Prostate gland (tissue), 2 donors: ENCODE data around the gene CACNA1S. TPM values are rescaled to one million over a fixed set of nuclear protein-coding genes. Genes with fewer than 3 reads are reported as not detected.

Experiments
- DNase-seq: peaks from one replicate; pipeline ENCODE4 v3.0.0-alpha.2; 2019; ENCODE audit warnings: low spot score
- H3K27ac ChIP-seq, 2 donors: fragments of 200-600 bp; sonication (generic); 2 replicates each; pipeline ENCODE4 v1.5.1; 2017 to 2019
- H3K27me3 ChIP-seq: fragments of 200-600 bp; sonication (generic); replicated peaks from 2 replicates; pipeline ENCODE4 v1.5.1; 2019; ENCODE audit not compliant: insufficient read depth
- H3K36me3 ChIP-seq, 2 donors: fragments of 200-600 bp; sonication (generic); 1 replicate in 1 of 2; 2 replicates in 1 of 2; pipeline versions ENCODE4 v1.5.1 to v1.8.1; 2017 to 2019
- H3K4me1 ChIP-seq: fragments of 200-600 bp; sonication (generic); replicated peaks from 2 replicates; pipeline ENCODE4 v1.5.1; 2019
- H3K4me3 ChIP-seq, 2 donors: fragments of 200-600 bp; sonication (generic); 2 replicates each; pipeline ENCODE4 v1.5.1; 2017 to 2019
- H3K9me3 ChIP-seq: fragments of 200-600 bp; sonication (generic); 2 replicates; pipeline ENCODE4 v1.5.1; 2017
- POLR2A ChIP-seq: fragments of 450-650 bp; IDR thresholded peaks from one replicate; pipeline ENCODE4 v1.6.1; 2016; ENCODE audit warnings: antibody characterized with exemption, mild to moderate bottlenecking
- POLR2AphosphoS5 ChIP-seq: sonication (generic); formaldehyde crosslinking; IDR thresholded peaks from one replicate; pipeline ENCODE4 v1.6.1; 2017; ENCODE audit warnings: antibody characterized with exemption
- WGBS: methylation state at CpG from one replicate; pipeline ENCODE4 v1.1.5; 2018; 5-methylcytosine and 5-hydroxymethylcytosine counted together
- intact Hi-C: fragments of 100-400 bp; cut with DNase I; formaldehyde crosslinking; loops from one replicate; pipeline ENCODE4 v1.14.2; 2022
- total RNA-seq, 2 donors: library from RNA; depleted of rRNA; stranded (reverse); fragments of >200 nt; gene quantifications; one replicate each; pipeline ENCODE4 v1.1.0, GENCODE V29; 2016
- TF ChIP-seq, protein P1 (sequence below), 4 experiments: fragments of 200-600 bp in 2 of 4; fragments of 450-650 bp in 2 of 4; sonication (generic) in 2 of 4; IDR thresholded peaks; 1 replicate in 3 of 4; 2 replicates in 1 of 4; pipeline ENCODE4 v1.5.1; 2016 to 2019; ENCODE audit warnings: antibody characterized with exemption in 4 of 4, mild to moderate bottlenecking in 2 of 4, moderate library complexity in 2 of 4

Gene CACNA1S
- total RNA-seq, 2 donors from 2014 or later: 0.55 TPM; not detected in 1

DNA sequence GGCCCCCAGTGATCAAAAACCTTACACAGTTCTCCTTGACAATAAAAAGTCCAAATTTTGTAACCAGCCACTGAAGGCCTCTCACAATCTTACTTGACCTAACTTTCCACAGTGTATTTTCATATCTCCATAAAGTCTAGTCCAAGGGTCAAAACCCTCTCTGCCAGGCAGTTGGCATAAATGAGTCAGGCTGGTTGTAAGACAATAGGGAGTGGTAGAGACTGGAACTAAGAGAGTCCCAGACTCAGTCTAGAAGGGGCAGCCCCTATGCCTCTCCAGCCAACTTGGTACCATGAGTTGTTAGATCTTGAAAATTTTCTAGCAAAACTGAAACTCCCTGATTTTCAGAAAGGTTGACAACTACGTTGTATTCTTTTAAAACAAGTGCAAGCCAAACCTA is 109.7 kb downstream of the CACNA1S start:
- Histone ChIP-seq H3K4me3 (no peak overlapping the region), H3K36me3 (no peaks in the 10 kb centered on the region), H3K27me3 (no peaks in the 10 kb centered on the region), H3K9me3 (no peaks in the 10 kb centered on the region), H3K4me1 (no peaks in the 10 kb centered on the region), H3K27ac (no peak overlapping the region)
- TF ChIP-seq, protein P1, sequence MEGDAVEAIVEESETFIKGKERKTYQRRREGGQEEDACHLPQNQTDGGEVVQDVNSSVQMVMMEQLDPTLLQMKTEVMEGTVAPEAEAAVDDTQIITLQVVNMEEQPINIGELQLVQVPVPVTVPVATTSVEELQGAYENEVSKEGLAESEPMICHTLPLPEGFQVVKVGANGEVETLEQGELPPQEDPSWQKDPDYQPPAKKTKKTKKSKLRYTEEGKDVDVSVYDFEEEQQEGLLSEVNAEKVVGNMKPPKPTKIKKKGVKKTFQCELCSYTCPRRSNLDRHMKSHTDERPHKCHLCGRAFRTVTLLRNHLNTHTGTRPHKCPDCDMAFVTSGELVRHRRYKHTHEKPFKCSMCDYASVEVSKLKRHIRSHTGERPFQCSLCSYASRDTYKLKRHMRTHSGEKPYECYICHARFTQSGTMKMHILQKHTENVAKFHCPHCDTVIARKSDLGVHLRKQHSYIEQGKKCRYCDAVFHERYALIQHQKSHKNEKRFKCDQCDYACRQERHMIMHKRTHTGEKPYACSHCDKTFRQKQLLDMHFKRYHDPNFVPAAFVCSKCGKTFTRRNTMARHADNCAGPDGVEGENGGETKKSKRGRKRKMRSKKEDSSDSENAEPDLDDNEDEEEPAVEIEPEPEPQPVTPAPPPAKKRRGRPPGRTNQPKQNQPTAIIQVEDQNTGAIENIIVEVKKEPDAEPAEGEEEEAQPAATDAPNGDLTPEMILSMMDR (IDR thresholded peaks at IDR 0.05): no peak
- TF ChIP-seq POLR2AphosphoS5: no peak
- no peak for DNase-seq
- WGBS: 100% methylated on average over 1 of the region's 1 CpG
- intact Hi-C loops: no loop called here

DNA sequence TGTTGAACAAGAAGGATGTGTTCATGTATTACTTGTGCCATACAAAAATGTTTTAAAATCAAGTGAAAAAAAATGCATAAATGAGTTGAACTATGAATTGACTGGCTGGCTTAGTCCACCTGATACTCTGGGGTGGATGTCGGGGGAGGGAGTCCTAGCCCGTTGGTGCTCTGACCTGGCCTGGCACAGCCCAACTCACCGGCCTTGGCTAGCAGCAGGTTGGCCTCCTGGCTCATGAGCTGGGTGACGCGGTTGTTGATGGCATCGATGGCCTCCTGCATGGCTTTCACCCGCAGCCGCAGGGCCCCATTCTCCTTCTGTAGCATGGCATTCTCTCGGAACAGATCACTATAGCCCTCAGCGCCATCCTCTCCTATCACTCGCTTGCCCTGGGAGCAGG is 110.3 kb downstream of the CACNA1S start:
- Histone ChIP-seq H3K36me3 (no peaks in the 10 kb centered on the region), H3K27me3 (no peaks in the 10 kb centered on the region), H3K4me1 (no peaks in the 10 kb centered on the region), H3K9me3 (no peaks in the 10 kb centered on the region), H3K4me3 (no peak overlapping the region), H3K27ac (no peak overlapping the region)
- TF ChIP-seq, protein P1 (IDR thresholded peaks at IDR 0.05): no peak
- TF ChIP-seq POLR2A: no peak
- no peak for TF ChIP-seq POLR2AphosphoS5
- no peak for DNase-seq
- WGBS: 82% methylated on average over 11 of the region's 11 CpGs
- intact Hi-C loops: no loop called here

DNA sequence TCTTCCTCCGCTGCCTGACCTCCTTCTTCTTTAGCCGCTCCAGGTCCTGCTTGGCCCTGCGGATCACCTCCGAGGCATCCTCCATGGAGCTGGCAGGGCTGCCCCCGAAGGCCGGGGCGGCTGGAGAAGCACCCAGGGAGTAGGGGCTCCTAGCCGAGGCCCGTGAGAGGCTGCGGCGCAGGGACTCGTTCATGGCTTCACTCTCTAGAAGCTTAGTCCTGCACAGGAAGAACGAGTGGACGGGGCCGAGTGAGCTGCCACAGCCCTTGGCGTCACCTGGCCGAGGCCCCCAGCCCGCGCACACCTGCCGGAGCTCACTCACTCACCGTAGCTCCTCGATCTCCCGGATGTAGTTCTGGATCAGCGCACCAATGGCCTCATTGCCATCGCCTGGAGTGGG is 111.8 kb downstream of the CACNA1S start:
- no peaks in the 10 kb centered on the region for H3K36me3 ChIP-seq
- intact Hi-C loops: no loop called here
- H3K4me1 ChIP-seq: no peaks in the 10 kb centered on the region
- no peak overlapping the region for H3K27ac ChIP-seq
- WGBS: 96% methylated on average over 25 of the region's 25 CpGs
- no peaks in the 10 kb centered on the region for H3K9me3 ChIP-seq
- H3K27me3 ChIP-seq: no peaks in the 10 kb centered on the region
- TF ChIP-seq POLR2AphosphoS5 (no peak), POLR2A (no peak)
- TF ChIP-seq, protein P1 (IDR thresholded peaks at IDR 0.05): no peak
- H3K4me3 ChIP-seq: no peak overlapping the region
- DNase-seq: no peak

GRCh38 chr1:200999667-201000066 is 112.6 kb downstream of the CACNA1S start:
- no peaks in the 10 kb centered on the region for H3K36me3 ChIP-seq
- no peaks in the 10 kb centered on the region for H3K4me1 ChIP-seq

DNA sequence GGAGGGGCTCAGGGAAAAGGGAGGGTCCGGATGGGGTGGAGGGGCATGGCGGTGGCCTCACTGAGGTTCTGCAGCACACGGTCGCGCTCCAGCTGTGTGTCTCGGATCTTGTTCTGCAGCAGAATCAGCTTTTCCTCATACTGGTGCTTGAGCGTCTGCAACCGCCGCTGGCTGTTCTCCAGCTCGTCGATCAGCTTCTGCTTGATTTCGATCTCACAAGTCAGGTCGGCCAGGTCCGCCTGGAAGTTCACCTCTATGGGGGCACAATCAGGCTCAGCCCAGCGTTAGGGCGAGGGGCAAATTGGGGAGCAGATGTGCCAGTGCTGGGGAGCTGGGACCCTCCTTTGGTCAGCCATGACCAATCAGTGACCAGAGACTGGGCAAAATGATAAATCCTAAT is 113.9 kb downstream of the CACNA1S start:
- H3K27ac ChIP-seq: no peak overlapping the region
- no peaks in the 10 kb centered on the region for H3K4me1 ChIP-seq
- no peaks in the 10 kb centered on the region for H3K36me3 ChIP-seq
- H3K27me3 ChIP-seq: no peaks in the 10 kb centered on the region
- DNase-seq: no peak
- intact Hi-C loops: no loop called here
- TF ChIP-seq POLR2A (no peak), POLR2AphosphoS5 (no peak)
- TF ChIP-seq, protein P1 (IDR thresholded peaks at IDR 0.05): no peak
- no peak overlapping the region for H3K4me3 ChIP-seq
- WGBS: 81% methylated on average over 16 of the region's 16 CpGs
- H3K9me3 ChIP-seq: no peaks in the 10 kb centered on the region

More at GRCh38 chr1:200999667-201000066, 112.6 kb downstream of the CACNA1S start:
- no peak overlapping the region for H3K4me3 ChIP-seq
- no peaks in the 10 kb centered on the region for H3K27me3 ChIP-seq
- 87% methylated on average over 14 of the region's 14 CpGs for WGBS
- intact Hi-C loops: no loop called here
- no peak for DNase-seq
- H3K27ac ChIP-seq: no peak overlapping the region
- H3K9me3 ChIP-seq: no peaks in the 10 kb centered on the region
- TF ChIP-seq, protein P1 (IDR thresholded peaks at IDR 0.05): no peak
- no peak for TF ChIP-seq POLR2AphosphoS5
- no peak for TF ChIP-seq POLR2A
